GM18499 (cell line): Measurements from ENCODE around the gene OR52E6.

Source experiments
- ATAC-seq: cut with Tn5 transposase; IDR thresholded peaks from one replicate; pipeline ENCODE4 v1.9.1; 2021; ENCODE audit warnings: moderate number of reproducible peaks; ENCODE audit not compliant: insufficient read depth, unreplicated experiment

The OR52E6 gene

GRCh38 chr11:5807580-5807979 lies 34.1 kb downstream of the OR52E6 start:
- no peak for ATAC-seq

- ATAC-seq: no peak
Observed at GRCh38 chr11:5803982-5804381, 37.7 kb downstream of the OR52E6 start.

- no peak for ATAC-seq
Observed at GRCh38 chr11:5796541-5796940, 45.2 kb downstream of the OR52E6 start.

GRCh38 chr11:5791165-5791564 lies 50.5 kb downstream of the OR52E6 start, which contains the start of gene OR52N1:
Gene OR52N1, minus strand, starts transcription at chr11:5791265. Its CDS starts 2,449 bp downstream, at chr11:5788816.
- ATAC-seq: no peak
